ENCODE results near the gene CACNB2.
"Not testable (repeated sequence)": the region's sequence is repeated elsewhere in the genome, so short reads cannot be mapped to it uniquely, and the experiment has no call there.

DNA sequence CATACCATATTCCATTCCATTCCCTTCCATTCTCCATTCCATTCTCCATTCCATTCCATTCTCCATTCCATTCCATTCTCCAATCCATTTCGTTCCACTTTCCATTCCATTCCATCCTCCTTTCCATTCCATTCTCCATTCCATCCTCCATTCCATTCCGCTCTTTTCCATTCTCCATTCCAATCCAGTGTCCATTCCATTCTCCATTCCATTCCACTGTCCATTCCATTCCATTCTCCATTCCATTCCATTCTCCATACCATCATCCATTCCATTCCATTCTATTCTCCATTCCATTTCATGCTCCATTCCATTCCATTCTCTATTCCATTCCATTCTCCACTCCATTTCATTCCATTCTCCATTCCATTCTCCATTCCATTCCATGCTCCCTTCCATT is 430.2 kb downstream of the CACNB2 start:
- TF ChIP-seq POLR2A (IDR thresholded peaks at IDR 0.05): not testable (repeated sequence)
- TF ChIP-seq, protein P1, sequence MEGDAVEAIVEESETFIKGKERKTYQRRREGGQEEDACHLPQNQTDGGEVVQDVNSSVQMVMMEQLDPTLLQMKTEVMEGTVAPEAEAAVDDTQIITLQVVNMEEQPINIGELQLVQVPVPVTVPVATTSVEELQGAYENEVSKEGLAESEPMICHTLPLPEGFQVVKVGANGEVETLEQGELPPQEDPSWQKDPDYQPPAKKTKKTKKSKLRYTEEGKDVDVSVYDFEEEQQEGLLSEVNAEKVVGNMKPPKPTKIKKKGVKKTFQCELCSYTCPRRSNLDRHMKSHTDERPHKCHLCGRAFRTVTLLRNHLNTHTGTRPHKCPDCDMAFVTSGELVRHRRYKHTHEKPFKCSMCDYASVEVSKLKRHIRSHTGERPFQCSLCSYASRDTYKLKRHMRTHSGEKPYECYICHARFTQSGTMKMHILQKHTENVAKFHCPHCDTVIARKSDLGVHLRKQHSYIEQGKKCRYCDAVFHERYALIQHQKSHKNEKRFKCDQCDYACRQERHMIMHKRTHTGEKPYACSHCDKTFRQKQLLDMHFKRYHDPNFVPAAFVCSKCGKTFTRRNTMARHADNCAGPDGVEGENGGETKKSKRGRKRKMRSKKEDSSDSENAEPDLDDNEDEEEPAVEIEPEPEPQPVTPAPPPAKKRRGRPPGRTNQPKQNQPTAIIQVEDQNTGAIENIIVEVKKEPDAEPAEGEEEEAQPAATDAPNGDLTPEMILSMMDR (IDR thresholded peaks at IDR 0.05 in 4 of 5, conservative IDR thresholded peaks at IDR 0.05 in 1 of 5): not testable (repeated sequence)

Measured in gastrocnemius medialis (tissue), 4 donors.